Common myeloid progenitor, CD34-positive (primary cell): ENCODE results near the gene FLT3LG.
A peak's percentile ranks its signal among the peaks of the same experiment; 100 is the strongest.
"Not testable (repeated sequence)": the region's sequence is repeated elsewhere in the genome, so short reads cannot be mapped to it uniquely, and the experiment has no call there.

Source experiments
- CTCF ChIA-PET: fragments of 350-600 bp; sonication (Branson Sonifier 250); formaldehyde crosslinking; loops from one replicate; lab custom pipeline; 2021; ENCODE audit warnings: antibody characterized with exemption; lab: Charles Lee
- POLR2A ChIA-PET: fragments of 350-600 bp; sonication (Branson Sonifier 250); formaldehyde crosslinking; loops from one replicate; lab custom pipeline; 2021; ENCODE audit warnings: antibody characterized with exemption; lab: Charles Lee
- DNase-seq, 3 donors: peaks; one replicate each; pipeline versions ENCODE4 v3.0.0 to v3.0.0-alpha.2; 2013
- H3K27ac ChIP-seq, 2 experiments: 1 replicate in 1 of 2; 2 replicates in 1 of 2; pipeline ENCODE4 v1.7.0; 2013; ENCODE audit warnings: inconsistent platforms in 2 of 2, low read length in 2 of 2, mild to moderate bottlenecking in 2 of 2, low read depth in 1 of 2, moderate library complexity in 1 of 2; ENCODE audit not compliant: severe bottlenecking in 2 of 2, insufficient read depth in 1 of 2, poor library complexity in 1 of 2
- H3K27me3 ChIP-seq, 5 experiments: replicated peaks in 2 of 5; 1 replicate in 3 of 5; 2 replicates in 2 of 5; pipeline versions ENCODE4 v1.6.1 to v1.7.0; 2013; ENCODE audit warnings: low read length in 4 of 5, mild to moderate bottlenecking in 2 of 5, moderate library complexity in 2 of 5, inconsistent platforms in 1 of 5; ENCODE audit not compliant: insufficient read depth in 5 of 5, control insufficient read depth in 4 of 5
- H3K36me3 ChIP-seq, 4 experiments: 1 replicate in 2 of 4; 2 replicates in 2 of 4; pipeline versions ENCODE4 v1.6.1 to v1.7.0; 2013; ENCODE audit warnings: low read length in 3 of 4, control low read depth in 1 of 4, mild to moderate bottlenecking in 1 of 4; ENCODE audit not compliant: control insufficient read depth in 4 of 4, insufficient read depth in 4 of 4
- H3K4me1 ChIP-seq, 4 experiments: 1 replicate in 3 of 4; 2 replicates in 1 of 4; pipeline versions ENCODE4 v1.6.1 to v1.7.1; 2013; ENCODE audit warnings: low read length in 3 of 4, mild to moderate bottlenecking in 3 of 4, control low read depth in 1 of 4, inconsistent platforms in 1 of 4, moderate library complexity in 1 of 4; ENCODE audit not compliant: control insufficient read depth in 4 of 4, insufficient read depth in 4 of 4; ENCODE audit errors: control extremely low read depth in 1 of 4
- H3K4me3 ChIP-seq, 7 experiments: 1 replicate in 4 of 7; 2 replicates in 3 of 7; pipeline versions ENCODE4 v1.5.1 to v1.7.0; 2013; ENCODE audit warnings: mild to moderate bottlenecking in 7 of 7, low read length in 6 of 7, moderate library complexity in 6 of 7, inconsistent platforms in 2 of 7, low read depth in 2 of 7, control low read depth in 1 of 7; ENCODE audit not compliant: insufficient read depth in 4 of 7, control insufficient read depth in 1 of 7; ENCODE audit errors: extremely low read depth in 1 of 7
- H3K9me3 ChIP-seq, 5 experiments: 1 replicate in 4 of 5; 2 replicates in 1 of 5; pipeline versions ENCODE4 v1.6.1 to v1.7.1; 2013; ENCODE audit warnings: low read length in 4 of 5, mild to moderate bottlenecking in 2 of 5, inconsistent platforms in 1 of 5, low read depth in 1 of 5, moderate library complexity in 1 of 5; ENCODE audit not compliant: control insufficient read depth in 4 of 5, insufficient read depth in 2 of 5; ENCODE audit errors: control extremely low read depth in 1 of 5
- WGBS: methylation state at CpG from one replicate; pipeline ENCODE4 v1.1.5; 2013; ENCODE audit not compliant: insufficient coverage; 5-methylcytosine and 5-hydroxymethylcytosine counted together

The FLT3LG gene

DNA sequence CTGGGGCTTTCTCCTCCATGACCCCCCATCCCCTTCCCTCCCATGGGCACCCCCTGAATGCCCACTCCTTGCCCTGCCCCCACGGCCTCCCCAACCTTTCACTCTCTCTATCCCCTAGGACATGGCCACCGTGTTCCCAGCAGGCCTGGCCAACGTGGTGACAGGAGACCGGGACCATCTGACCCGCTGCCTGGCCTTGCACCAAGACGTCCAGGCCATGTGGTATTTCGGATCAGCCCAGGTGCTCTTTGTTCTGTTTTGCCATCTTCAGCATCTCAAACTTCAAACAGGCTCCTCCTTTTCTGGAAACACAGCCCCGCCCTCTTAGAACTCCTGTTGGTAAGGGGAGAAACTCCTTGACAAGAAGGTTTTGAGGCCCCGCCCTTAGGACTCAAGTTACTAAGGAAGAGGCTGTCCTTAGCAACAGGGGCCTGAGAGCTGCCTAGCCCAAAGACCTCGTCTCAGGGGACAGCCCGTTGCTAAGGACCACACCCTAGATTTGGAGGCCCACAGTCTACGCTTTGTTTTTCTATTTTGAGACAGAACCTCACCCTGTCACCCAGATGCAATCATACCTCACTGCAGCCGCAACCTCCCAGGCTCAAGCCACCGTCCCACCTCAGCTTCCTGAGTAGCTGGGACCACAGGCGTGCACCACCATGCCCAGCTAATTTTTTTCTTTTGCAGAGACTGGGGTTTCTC is 5.1 kb upstream of the FLT3LG start:
- H3K36me3 ChIP-seq: peaks cover 2 to 29% (median 17%) of the 10 kb centered on the region in 4 experiments
- H3K27me3 ChIP-seq: no peaks in the 10 kb centered on the region
- no peaks in the 10 kb centered on the region for H3K9me3 ChIP-seq
- H3K4me3 ChIP-seq: no peak overlapping the region
- WGBS: 38% methylated on average over 14 of the region's 15 CpGs
- peaks cover 4 to 47% (median 44%) of the 10 kb centered on the region in 4 experiments for H3K4me1 ChIP-seq
- ChIA-PET POLR2A (interaction anchor here (0.6 to 2.0 kb wide), 2 partner anchors 15 to 65 kb away, joined by 3 to 9 read pairs; partner anchors contain the start of gene ALDH16A1), CTCF (interaction anchor here (0.7 to 3.2 kb wide), 5 partner anchors 13 to 150 kb away, joined by 3 to 23 read pairs (median 5); partner anchors contain the start of genes ALDH16A1 and PIH1D1)
- DNase-seq: peak; percentile 93 to 98 (median 96)
- peak overlapping the region; percentile 36 to 61 for H3K27ac ChIP-seq

DNA sequence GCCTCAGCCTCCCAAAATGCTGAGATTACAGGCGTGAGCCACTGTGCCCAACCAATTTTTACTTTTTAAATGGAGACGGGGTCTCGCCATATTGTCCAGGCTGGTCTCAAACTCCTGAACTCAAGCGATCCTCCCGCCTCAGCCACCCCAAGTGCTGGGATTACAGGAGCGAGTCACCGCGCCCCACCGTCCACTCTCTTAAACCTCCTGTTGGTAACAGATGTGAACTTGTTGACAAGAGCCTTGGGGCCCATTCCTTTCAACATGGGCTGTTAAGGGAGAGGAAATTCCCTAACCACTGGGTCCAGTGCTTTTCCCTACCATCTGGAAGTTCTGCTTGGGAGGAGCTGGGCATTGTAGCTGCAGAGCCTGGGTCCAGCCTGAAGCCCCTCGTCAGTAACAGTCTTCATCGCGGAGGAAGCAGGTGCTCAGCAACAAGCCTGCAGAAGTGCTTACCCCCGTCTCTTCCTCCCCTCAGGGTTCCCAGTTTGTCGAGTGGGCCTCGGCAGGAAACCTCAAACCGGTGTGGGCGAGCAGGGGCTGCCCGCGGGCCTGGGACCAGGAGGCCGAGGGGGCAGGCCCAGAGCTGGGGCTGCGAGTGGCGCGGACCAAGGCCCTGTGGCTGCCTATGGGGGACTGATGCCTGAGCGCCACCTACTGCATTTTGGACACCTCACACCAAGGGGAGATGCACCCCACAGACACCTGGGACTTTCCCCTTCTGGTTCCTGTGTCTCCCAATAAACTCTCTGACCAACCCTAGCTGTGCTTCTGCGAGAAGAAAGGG is 4.0 kb upstream of the FLT3LG start:
- ChIA-PET CTCF (interaction anchor here (1.0 to 3.2 kb wide), 16 partner anchors 9 to 245 kb away, joined by 3 to 23 read pairs (median 4); partner anchors contain the start of genes ALDH16A1 and PIH1D1), POLR2A (interaction anchor here (0.8 to 2.0 kb wide), 3 partner anchors 12 to 18 kb away, joined by 3 to 9 read pairs (median 4); partner anchors contain the start of genes ALDH16A1 and PIH1D1)
- Histone ChIP-seq H3K27ac (peak overlapping the region; percentile 11 to 57), H3K4me3 (peak overlapping the region in 2 of 7 experiments; percentile 28 to 36), H3K27me3 (no peaks in the 10 kb centered on the region), H3K36me3 (peaks cover 2 to 18% (median 9%) of the 10 kb centered on the region in 4 experiments), H3K9me3 (no peaks in the 10 kb centered on the region), H3K4me1 (peaks cover 4 to 56% (median 51%) of the 10 kb centered on the region in 4 experiments)
- DNase-seq: peak; percentile 89 to 97 (median 97)
- WGBS: 18% methylated on average over 15 of the region's 25 CpGs

GRCh38 chr19:49470615-49470978 is 3.4 kb upstream of the FLT3LG start:
- ChIA-PET CTCF (interaction anchor here (1.0 to 3.2 kb wide), 16 partner anchors 8 to 245 kb away, joined by 3 to 23 read pairs (median 4); partner anchors contain the start of genes ALDH16A1 and PIH1D1), POLR2A (interaction anchor here (0.8 to 2.0 kb wide), 3 partner anchors 12 to 19 kb away, joined by 3 to 9 read pairs (median 4); partner anchors contain the start of genes ALDH16A1 and PIH1D1)
- DNase-seq: no peak
- H3K4me1 ChIP-seq: peaks cover 4 to 62% (median 53%) of the 10 kb centered on the region in 4 experiments
- WGBS: 50% methylated on average over 6 of the region's 8 CpGs
- no peaks in the 10 kb centered on the region for H3K27me3 ChIP-seq
- H3K27ac ChIP-seq: peak overlapping the region in 1 of 2 experiments; percentile 57
- no peak overlapping the region for H3K4me3 ChIP-seq
- H3K9me3 ChIP-seq: no peaks in the 10 kb centered on the region
- peaks cover 2 to 13% (median 6%) of the 10 kb centered on the region in 4 experiments for H3K36me3 ChIP-seq

GRCh38 chr19:49472936-49473335 is 1.1 kb upstream of the FLT3LG start:
- peaks cover 4 to 66% (median 59%) of the 10 kb centered on the region in 4 experiments for H3K4me1 ChIP-seq
- peaks cover 0 to 4% (median 1%) of the 10 kb centered on the region in 4 experiments for H3K36me3 ChIP-seq
- DNase-seq: no peak
- no peaks in the 10 kb centered on the region for H3K9me3 ChIP-seq
- 77% methylated on average over 9 of the region's 9 CpGs for WGBS
- POLR2A ChIA-PET: interaction anchor here (0.5 kb wide), 2 partner anchors 15 to 101 kb away, joined by 3 to 4 read pairs; no protein-coding TSS in a partner anchor
- H3K27ac ChIP-seq: no peak overlapping the region
- H3K4me3 ChIP-seq: no peak overlapping the region
- H3K27me3 ChIP-seq: no peaks in the 10 kb centered on the region
- CTCF ChIA-PET: interaction anchor here (0.7 to 2.5 kb wide), 16 partner anchors 10 to 151 kb away, joined by 3 to 23 read pairs (median 4); partner anchors contain the start of genes ALDH16A1, NOSIP and PIH1D1

DNA sequence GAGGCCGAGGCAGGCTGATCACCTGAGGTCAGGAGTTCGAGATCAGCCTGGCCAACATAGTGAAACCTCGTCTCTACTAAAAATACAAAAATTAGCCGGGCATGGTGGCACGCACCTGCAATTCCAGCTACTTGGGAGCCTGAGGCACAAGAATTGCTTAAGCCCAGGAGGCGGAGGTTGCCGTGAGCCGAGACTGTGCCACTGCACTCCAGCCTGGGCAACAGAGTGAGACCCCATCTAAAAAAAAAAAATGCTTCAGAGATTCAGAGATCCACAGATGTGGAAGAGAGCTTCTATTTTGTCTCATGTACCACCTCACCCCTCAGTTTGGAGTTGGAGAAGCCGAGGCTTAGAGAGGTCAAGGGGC is 531 bp upstream of the FLT3LG start:
- not testable (repeated sequence) for H3K36me3 ChIP-seq, H3K27me3 ChIP-seq, H3K27ac ChIP-seq, H3K9me3 ChIP-seq, DNase-seq
- 86% methylated on average over 9 of the region's 9 CpGs for WGBS
- Histone ChIP-seq H3K4me1 (peaks cover 4 to 61% (median 54%) of the 10 kb centered on the region in 4 experiments), H3K4me3 (peak overlapping the region in 5 of 7 experiments; percentile 60 to 81 (median 72))
- ChIA-PET CTCF (interaction anchor here (0.7 to 2.5 kb wide), 22 partner anchors 8 to 247 kb away, joined by 3 to 23 read pairs (median 4); partner anchors contain the start of genes ALDH16A1, NOSIP and PIH1D1), POLR2A (interaction anchor here (0.6 to 1.1 kb wide), 3 partner anchors 20 to 274 kb away, joined by 3 to 4 read pairs (median 4); partner anchors contain the start of gene ALDH16A1)

GRCh38 chr19:49474542-49474924 is 518 bp downstream of the FLT3LG start:
- 7% methylated on average over 11 of the region's 11 CpGs for WGBS
- POLR2A ChIA-PET: interaction anchor here (1.1 kb wide), 1 partner anchor 21 kb away, joined by 4 read pairs; the partner anchor contains the start of gene ALDH16A1
- peaks cover 4 to 52% (median 47%) of the 10 kb centered on the region in 4 experiments for H3K4me1 ChIP-seq

More at GRCh38 chr19:49474542-49474924, 518 bp downstream of the FLT3LG start:
- CTCF ChIA-PET: interaction anchor here (0.7 to 2.2 kb wide), 3 partner anchors 74 to 121 kb away, joined by 3 to 23 read pairs (median 3); no protein-coding TSS in a partner anchor
- H3K27me3 ChIP-seq: no peaks in the 10 kb centered on the region
- H3K36me3 ChIP-seq: peaks cover 0 to 3% (median 0%) of the 10 kb centered on the region in 4 experiments
- H3K4me3 ChIP-seq: peak overlapping the region; percentile 23 to 81 (median 65)
- peak overlapping the region in 1 of 2 experiments; percentile 79 for H3K27ac ChIP-seq
- no peak for DNase-seq
- no peaks in the 10 kb centered on the region for H3K9me3 ChIP-seq
